ENCODE results near the gene DIO3.
"Not testable (repeated sequence)": the region's sequence is repeated elsewhere in the genome, so short reads cannot be mapped to it uniquely, and the experiment has no call there.

The DIO3 gene

DNA sequence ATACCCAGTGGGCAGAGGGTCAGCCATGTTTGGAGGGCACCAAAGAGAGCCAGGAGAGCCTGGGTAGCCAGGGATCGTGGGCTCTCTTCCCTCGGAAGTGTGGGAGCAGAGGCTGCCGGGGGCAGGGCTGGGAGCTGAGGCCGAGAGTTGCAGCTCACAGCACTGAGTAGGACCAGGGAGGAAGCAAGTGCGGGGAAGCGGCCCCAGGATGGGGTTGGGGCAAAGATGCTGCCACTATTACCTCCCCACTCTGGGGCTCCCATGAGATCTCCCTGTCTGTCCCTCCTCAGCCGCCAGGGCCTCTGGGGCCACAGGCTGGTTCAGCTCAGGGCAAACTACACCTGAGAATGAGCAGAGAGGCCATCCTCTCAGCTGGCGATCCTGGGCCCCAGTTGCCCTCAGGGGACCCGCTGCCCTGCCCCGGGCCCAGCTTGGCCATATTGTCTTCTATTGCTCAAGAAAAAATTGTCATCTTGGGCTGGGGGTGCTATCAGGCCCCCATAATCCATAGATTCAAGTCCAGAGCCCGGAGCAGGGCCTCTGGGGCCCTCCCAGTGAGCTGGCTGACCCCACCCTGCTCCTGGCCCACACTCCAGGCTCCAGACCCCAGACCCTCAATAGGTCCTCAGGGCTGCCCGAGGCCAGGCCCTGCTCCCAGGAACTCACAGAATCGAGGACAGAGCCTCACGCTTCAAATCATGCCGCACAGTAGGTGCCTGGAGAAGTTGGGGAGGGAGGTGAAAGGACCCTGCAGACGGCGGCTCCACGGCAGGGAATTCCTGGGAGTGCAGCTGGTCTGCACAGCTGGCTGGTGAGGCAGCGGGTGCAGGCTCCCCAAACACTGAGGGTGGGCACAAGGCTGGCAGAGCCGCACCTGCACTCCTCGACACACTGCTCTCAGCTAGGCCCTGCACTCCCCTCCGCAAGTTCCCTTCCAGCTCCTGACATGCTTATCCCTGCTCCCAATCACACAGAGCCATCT is 20.5 kb upstream of the DIO3 start:
- DNase-seq (ENCODE audit: insufficient read length, low spot score) (no peak), FAIRE-seq (no peak)

DNA sequence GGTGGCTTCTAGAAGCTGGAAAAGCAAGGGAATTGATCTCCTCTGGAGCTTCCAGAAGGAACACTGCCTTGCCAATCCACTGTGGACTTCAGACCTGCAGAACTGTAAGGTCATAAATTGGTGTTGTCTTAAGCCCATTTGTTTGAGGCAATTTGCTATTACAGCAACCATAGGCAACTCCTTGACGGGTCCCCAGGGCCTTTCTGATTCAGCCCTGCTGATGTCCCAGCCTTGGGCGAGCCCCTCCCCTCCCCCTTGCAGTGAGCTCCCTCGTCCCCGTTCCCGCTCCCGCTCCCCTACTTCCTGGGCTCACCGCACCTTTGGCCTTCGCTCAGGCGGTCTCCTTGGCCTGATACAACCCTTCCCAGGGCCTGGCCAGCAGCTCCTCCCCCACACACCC is 18.9 kb upstream of the DIO3 start:
- FAIRE-seq (no peak), DNase-seq (ENCODE audit: insufficient read length, low spot score) (no peak)

DNA sequence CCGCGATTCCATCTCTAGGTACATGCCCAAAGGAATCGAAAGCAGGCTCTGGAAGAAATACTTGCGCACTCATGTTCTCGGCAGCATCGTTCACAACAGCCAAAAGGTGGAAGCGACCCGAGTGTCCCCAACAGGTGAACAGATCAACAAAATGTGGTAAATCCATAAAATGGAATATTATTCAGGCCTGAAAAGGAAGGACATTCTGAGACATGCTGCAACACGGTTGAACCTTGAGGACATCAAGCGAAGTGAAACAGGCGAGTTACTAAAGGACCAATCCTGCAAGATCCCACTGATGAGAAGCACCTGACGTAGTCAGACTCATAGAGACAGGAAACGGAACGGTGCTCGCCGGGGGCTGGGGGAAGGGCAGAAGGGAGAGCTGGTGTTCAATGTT is 17.5 kb upstream of the DIO3 start:
- FAIRE-seq = no peak

DNA sequence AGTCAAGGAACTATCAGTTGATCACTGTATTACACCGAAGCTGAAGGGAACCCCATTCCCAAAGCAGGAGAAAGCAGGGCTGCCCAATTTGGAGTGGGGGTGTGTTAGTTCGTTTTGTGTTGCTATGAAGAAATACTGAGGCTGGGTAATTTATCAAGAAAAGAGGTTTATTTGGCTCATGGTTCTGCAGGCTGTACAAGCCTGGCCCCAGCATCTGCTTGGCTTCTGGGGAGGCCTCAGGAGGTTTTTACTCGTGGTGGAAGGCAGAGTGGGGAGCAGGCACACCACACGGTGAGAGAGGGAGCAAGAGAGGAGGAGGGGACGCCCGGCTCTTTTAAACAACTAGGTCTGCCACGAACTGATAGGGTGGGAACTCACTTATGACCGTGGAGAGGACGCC is 16.7 kb upstream of the DIO3 start:
- DNase-seq (ENCODE audit: insufficient read length, low spot score) (no peak), FAIRE-seq (no peak)

More for the DNA sequence above, 17.5 kb upstream of the DIO3 start:
- no peak for DNase-seq (ENCODE audit: insufficient read length, low spot score)

DNA sequence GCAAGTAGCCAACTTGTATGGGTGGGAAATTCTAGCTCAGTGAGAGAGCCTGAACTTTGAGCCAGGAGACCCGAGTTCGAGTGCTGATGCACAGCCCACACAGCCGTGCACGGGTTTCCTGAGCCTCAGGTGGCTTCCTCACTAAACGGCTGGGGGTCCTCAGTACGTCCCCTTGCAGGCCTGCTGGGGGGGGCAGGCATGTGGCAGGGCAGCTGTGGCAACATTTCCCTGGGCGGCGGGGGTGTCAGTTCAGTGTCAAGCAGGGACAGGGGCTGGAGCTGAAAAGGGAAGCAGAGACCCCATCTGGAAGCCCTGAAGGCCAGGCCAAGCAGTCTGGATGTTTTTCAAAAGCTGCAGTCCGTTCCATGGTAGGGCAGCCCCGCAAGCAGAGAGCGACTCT is 14.6 kb upstream of the DIO3 start:
- FAIRE-seq (no peak), DNase-seq (ENCODE audit: insufficient read length, low spot score) (no peak)

DNA sequence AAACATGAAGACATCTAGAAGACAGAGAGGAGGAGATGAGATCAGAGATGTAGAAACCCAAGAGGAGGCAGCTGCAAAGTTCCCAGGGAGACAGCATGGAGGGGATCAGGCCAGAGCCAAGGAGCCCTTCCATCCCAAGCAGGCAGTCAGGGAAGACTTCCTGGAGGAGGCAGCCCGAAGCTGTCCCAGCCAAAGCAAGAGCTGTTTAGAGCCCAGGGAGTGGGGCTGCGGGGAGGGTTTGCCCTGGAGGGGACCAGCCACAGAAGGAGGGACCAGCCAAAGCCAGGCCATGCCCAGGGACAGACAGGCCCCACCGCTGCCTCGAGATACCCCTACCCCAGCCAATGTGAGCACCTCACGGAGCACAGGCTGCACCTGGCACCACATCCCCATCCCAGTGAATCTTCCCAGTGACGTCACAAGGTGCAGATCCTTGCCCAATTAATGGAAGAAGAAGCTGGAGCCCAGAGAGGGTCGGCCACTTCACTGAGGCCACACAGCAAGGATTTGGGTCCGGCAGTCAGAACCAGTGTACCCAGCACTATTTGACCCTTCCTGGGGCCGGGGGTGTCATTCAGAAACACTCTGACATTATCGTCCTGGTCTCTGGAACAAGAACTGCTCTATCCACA is 14.1 kb upstream of the DIO3 start:
- FAIRE-seq (no peak), DNase-seq (ENCODE audit: insufficient read length, low spot score) (no peak)

DNA sequence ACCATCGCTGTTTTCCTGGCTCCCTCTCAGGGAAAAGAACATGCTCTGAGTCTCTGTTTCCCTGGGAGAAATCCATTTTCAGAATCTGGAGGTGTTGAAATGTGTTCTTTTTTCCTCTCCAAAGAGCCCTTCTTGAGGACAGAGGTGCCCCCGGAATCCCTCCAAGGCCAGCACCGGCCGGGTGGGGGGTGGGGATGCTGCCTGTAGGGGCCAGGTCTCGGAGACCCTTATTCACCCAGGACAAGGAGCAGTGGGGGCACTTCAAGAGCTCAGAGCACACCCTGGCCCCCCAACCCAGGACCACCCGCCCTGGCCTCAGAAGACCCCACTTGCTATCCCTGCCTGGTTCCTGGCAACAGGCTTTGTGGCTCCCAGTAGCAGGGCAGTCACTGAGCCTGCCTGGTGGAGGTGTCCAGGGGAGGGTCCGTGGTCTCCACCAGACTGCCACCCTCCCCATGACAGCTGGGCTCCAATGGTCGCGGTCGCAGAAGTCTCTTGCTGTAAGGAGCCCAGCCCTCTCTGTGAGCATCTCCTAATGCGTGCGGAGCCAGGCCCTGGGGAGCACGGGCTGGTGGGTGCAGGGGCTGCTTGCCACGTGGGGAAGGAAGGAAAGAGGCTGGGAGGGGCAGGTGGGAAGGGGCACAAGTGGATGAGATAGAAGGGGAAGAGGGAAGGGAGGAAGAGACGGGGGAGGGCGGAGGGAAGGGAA is 13.2 kb upstream of the DIO3 start:
- no peak for FAIRE-seq
- no peak for DNase-seq (ENCODE audit: insufficient read length, low spot score)

DNA sequence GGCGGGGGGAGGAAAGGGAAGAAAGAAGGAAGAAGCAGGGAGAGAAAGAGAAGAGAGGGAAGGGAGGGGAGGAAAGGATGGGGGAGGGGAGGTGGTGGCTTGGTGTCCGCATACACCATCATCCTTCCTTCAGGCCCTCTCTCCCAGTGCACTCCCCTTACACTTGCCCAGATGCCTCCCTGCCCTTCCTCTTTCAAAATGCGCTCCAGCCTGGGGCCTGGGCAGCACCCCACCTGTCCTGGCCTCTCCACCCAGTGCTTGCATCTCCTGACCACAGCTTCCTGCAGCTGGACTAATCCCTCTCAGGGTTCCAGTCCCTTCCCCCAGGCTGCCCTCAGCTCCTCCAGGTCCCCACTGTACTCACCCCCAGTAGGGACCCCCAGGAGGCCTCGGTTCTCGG is 12.6 kb upstream of the DIO3 start:
- DNase-seq (ENCODE audit: insufficient read length, low spot score) = no peak
- FAIRE-seq = no peak

DNA sequence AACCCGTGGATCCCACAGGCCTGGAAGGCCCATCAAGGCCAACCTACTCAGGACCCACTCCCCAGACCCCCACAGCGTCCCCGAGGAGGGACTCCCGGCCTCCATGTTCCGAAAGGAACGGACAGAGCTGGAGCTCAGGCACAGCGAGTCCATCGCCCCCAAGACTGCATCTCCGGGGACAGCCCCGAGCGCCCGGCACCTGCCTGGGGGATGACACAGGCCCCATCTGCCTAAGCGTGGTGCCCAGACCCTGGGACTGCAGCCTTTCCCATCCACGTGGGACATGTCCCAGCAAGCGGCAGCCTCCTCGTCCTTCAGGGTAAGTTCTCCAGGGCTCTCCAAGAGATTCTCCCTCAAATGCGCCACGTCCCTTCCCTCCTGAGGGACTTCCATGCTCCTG is 12.1 kb upstream of the DIO3 start:
- DNase-seq (ENCODE audit: insufficient read length, low spot score) (no peak), FAIRE-seq (no peak)

DNA sequence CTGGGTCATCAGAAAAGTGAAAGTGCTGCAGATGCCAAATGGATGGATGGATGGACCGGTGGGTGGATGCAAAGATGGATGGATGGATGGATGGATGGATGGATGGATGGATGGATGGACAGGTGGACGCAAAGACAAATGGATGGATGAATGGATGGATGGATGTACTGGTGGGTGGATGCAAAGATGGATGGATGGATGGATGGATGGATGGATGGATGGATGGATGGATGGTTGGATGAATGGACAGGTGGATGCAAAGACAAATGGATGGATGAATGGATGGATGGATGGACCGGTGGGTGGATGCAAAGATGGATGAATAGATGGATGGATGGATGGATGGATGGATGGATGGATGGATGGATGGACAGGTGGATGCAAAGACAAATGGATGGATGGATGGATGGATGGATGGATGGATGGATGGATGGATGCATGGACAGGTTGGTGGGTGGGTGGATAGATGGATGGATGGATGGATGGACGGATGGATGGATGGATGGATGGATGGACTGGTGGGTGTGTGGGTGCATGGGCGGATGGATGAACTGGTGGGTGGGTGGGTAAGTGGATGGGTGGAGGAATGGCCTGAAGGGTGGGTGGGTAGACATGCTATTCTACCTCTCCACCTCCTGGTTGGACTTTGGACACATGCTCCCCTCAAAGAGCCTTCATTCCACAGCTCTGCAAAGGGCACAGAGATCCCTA is 10.9 kb upstream of the DIO3 start:
- DNase-seq (ENCODE audit: insufficient read length, low spot score); FAIRE-seq: not testable (repeated sequence)

DNA sequence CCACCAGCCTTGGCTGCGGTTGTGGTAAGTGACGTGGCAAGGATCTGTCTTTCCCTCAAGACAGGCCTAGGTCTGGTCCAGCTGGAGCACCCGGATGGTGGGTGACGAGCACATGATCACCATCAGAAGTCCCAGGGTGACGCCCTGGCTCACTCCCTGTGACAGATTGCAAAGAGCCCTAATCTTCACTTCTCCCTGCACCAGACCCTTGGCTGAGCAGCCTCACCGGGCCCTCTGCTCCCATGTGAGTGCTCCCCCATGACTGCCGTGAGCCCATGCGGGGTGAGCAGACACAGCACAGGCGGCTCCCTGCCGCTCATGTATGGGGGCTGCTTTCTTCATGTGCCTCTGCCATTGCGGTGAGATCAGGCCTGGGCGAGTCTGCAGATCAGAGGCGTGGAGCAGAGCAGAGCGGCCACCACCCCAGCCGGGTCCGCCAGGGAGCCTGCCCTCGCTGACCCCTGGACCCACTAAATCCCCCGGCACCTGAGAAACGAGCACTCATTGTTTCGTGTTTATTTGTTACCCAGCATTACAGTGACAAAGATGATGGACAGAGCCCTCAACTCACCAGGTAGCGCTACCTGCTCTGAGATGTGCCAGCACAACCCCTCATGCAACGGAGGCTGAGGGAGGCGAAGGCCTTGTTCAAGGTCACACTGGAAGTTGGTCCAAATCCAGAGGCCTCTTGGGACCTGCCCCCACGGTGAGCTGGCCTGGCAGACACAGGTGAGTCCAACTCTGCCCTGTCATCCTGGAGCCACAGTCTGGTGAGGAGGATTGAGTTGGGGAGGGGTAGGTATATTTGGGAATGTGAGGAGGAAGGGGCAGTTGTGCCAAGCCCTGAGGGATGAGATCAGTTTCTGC is 9.3 kb upstream of the DIO3 start:
- FAIRE-seq = no peak
- no peak for DNase-seq (ENCODE audit: insufficient read length, low spot score)

DNA sequence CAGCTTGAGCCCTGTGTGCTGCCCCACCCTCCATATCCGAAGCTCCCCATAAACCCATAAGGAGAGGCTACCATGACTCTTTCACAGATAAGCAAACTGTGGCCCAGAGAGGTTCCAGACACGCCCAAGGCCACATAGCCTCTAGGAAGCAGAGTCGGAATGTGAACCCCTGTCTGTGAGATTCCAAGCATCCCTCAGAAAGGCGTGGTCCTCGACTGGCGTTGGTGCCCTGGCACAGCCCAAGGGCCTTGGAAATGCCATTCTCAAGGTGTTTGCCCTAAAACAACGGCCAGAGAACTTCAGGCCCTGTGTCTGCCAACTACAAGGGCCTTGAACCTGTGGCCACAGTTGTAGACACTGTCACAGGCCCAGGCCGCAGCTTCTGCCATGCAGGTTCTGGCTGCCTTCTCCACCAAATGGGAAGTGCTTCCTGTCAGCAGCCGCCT is 8.5 kb upstream of the DIO3 start:
- no peak for FAIRE-seq
- no peak for DNase-seq (ENCODE audit: insufficient read length, low spot score)

DNA sequence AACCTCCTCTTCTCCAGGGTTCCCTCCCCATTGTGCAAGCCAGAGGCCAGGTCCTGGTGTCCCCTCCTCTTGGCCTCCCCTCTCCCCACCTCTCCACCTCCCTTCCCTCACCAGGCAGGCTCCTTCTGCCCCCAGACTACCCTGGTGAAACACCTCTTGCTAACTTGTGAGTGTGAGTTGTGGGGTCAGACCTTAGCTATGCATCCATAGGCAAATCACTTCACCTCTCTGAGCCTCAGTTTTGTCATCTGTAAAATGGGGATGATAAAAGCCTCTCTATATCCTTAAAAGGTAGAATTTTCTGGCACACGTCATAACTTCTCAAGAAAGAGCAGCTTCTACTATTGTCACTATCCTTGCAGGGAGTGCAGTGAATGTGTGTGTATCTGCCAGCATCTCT is 7.9 kb upstream of the DIO3 start:
- FAIRE-seq = no peak

DNA sequence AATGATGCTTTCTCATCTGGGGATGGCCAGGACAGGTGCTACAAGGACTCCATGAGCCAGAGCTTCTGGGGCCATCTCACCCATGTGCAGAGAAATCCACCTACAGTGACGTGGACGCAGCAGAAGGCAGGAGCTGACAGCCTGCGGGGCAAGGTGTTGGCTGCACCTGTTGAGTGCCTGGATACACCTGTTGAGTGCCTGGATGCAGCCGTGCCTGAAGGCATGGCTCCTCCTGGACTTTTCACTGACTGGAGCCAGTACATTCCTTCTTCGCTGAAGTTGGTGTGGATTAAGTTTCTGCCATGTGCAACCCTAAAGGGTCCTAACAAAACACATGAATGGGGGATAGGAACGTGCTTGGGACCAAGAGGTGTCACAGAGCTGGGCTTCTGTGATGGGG is 7.4 kb upstream of the DIO3 start:
- DNase-seq (ENCODE audit: insufficient read length, low spot score) (no peak), FAIRE-seq (no peak)

More for the DNA sequence above, 7.9 kb upstream of the DIO3 start:
- no peak for DNase-seq (ENCODE audit: insufficient read length, low spot score)

DNA sequence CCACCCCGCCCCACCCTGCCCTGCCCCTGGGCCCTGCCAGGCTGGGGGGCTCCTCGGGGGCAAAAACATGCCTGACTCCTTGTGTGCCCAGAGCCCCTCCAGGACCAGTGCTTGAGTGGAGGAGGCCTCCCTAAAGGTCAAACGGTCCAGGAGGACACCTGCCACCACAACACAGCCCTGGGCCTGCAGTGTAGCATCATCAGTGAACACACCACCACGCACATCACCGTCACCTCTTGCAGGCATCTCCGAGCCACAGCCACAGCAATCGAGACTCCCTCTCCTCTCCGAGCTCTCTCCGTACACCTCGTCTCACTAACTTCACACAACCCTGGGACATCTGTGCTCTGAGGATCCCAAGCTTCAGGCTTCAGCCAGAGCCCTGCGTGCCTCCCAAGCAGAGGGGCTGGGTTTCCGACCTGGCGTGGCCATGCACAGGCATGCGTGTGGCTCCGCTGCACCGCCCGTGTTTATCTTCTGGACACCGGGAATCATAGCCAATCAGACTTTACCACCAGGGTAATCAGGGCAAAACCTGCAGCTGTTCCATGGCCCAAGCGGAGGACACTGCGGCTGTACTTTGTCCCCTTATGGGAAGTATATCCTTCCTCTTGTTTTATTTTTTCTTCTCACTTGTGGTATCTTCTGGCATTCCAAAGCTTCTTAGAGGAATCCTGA is 6.2 kb upstream of the DIO3 start:
- FAIRE-seq (no peak), DNase-seq (ENCODE audit: insufficient read length, low spot score) (no peak)

DNA sequence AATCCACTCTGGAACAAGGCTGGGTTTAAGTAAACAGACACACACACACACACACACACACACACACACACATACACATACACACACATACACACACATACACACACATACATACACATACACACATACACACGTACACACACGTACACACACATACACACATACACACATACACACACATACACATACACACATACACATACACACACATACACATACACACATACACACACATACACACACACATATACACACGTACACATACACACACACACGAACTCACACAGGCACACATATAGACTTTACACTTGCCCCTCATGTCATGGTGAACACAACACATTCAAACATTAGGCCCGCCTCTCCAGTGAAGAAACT is 5.6 kb upstream of the DIO3 start:
- DNase-seq (ENCODE audit: insufficient read length, low spot score); FAIRE-seq: not testable (repeated sequence)

DNA sequence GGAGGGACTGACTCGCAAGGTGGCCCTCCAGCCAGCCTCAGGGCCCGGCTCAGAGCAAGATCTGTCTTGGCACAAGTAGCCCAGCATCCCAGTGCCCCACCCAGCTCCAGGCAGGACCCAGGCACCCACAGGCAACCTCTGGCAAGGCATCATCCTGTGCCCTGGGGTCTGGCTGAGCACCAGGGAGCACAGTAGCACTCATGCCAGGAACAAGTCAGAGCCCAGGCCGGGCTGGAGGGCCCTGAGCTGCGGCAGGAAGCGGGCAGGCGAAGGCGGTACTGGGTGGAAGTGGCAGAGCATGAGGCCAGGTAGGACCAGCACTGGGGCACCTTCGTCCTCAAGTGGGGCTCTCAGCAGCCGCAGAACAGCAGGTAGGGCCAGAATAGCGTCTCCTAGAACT is 5.2 kb upstream of the DIO3 start:
- FAIRE-seq = no peak
- no peak for DNase-seq (ENCODE audit: insufficient read length, low spot score)

DNA sequence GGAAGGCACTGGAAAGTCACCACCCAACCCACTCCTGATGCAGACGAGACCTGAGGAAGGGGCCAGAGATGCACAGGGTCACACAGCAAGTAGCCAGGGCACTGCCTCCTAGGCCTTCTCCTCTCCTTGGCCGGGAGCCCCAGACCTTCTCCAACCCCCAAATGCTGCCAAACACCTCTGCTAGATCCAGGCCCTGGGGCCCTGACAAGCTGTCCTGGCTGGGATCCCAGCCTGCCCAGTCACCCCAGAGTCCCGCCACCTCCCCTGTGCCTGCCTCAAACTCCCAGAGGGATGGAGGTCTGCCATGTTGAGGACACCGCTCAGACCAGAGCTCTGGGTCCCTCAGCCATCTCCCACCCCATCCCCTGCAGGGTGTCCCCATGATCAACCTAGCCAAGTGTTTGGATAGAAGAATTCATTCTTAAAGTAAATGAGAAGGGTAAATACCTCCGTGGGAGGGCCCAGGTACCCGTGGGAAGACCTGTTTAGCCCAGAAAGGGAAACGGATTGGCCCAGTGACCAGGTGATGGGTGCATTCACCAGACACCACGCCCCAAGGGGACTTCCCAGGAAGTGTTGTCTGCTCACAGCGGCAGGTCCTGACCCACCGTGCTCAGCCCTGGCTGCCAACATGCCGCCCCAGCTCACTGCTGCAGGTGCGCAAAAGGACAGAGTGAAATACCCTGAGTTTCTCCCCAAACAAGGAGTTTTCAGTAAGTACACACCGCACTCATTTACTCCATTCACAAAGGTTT is 4.6 kb upstream of the DIO3 start:
- DNase-seq (ENCODE audit: insufficient read length, low spot score) = no peak
- FAIRE-seq = no peak

DNA sequence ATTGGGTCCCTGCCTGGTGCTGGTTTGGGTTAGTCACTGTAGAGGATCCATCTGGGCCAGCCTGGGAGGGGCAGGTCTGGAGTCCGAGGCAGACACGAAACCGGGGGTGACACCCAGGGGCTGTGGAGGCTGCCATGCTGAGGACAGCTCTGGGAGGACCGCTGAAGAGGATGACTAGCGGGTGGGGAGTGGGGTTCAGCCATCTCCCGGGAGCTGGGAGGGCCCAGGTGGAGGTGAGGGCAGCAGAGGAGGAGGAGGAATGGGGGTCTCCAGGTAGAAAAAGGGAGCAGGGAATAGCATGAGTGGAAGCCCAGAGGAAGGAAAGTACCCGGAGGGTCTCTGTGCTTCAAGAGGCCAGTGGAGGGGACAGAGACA is 4.0 kb upstream of the DIO3 start:
- FAIRE-seq (no peak), DNase-seq (ENCODE audit: insufficient read length, low spot score) (no peak)
